Measurements from ENCODE around the gene POC5.
A peak's percentile ranks its signal among the peaks of the same experiment; 100 is the strongest.

Gene POC5

GRCh38 chr5:75720882-75721281, 3.6 kb upstream of the POC5 start:
- peak; percentile 75 to 76 for DNase-seq (ENCODE audit: low read depth in 1 of 2, low spot score in 1 of 2)
- 0 out of 2 replicates have a peak, but pooled peaks have one; percentile 44 for TF ChIP-seq POLR2AphosphoS5 (IDR thresholded peaks at IDR 0.05; ENCODE audit: low read depth)
- TF ChIP-seq SPI1 (IDR thresholded peaks at IDR 0.05; ENCODE audit: borderline replicate concordance, low read depth) = no peak
- no peak for TF ChIP-seq REST (IDR thresholded peaks at IDR 0.05; ENCODE audit: insufficient replicate concordance, low read depth)
- no peak for TF ChIP-seq CTCF (IDR thresholded peaks at IDR 0.05; ENCODE audit: insufficient read depth, low read length)
- TF ChIP-seq GABPA (IDR thresholded peaks at IDR 0.05; ENCODE audit: low read depth) = 0 out of 2 replicates have a peak, but pooled peaks have one; percentile 33
- Histone ChIP-seq H3K4me3 (replicated peaks; ENCODE audit: insufficient read depth, low read length) (no peak overlapping the region), H3K27me3 (ENCODE audit: insufficient read depth, poor library complexity, severe bottlenecking) (no peaks in the 10 kb centered on the region), H3K27ac (replicated peaks) (peak overlapping the region; percentile 86)

- TF ChIP-seq CTCF (IDR thresholded peaks at IDR 0.05; ENCODE audit: insufficient read depth, low read length) = no peak
- no peak for TF ChIP-seq REST (IDR thresholded peaks at IDR 0.05; ENCODE audit: insufficient replicate concordance, low read depth)
- TF ChIP-seq SPI1 (IDR thresholded peaks at IDR 0.05; ENCODE audit: borderline replicate concordance, low read depth) = no peak
- Histone ChIP-seq H3K4me3 (replicated peaks; ENCODE audit: insufficient read depth, low read length) (peak overlapping the region; percentile 76), H3K27ac (replicated peaks) (peak overlapping the region; percentile 97), H3K27me3 (ENCODE audit: insufficient read depth, poor library complexity, severe bottlenecking) (no peaks in the 10 kb centered on the region)
- DNase-seq (ENCODE audit: low read depth in 1 of 2, low spot score in 1 of 2) = no peak
Observed at GRCh38 chr5:75716715-75717081, 539 bp downstream of the POC5 start.

- Histone ChIP-seq H3K27me3 (ENCODE audit: insufficient read depth, poor library complexity, severe bottlenecking) (no peaks in the 10 kb centered on the region), H3K4me3 (replicated peaks; ENCODE audit: insufficient read depth, low read length) (no peak overlapping the region), H3K27ac (replicated peaks) (no peak overlapping the region)
- no peak for DNase-seq (ENCODE audit: low read depth in 1 of 2, low spot score in 1 of 2)
- no peak for TF ChIP-seq POLR2AphosphoS5 (IDR thresholded peaks at IDR 0.05; ENCODE audit: low read depth)
- no peak for TF ChIP-seq REST (IDR thresholded peaks at IDR 0.05; ENCODE audit: insufficient replicate concordance, low read depth)
- TF ChIP-seq SPI1 (IDR thresholded peaks at IDR 0.05; ENCODE audit: borderline replicate concordance, low read depth) = no peak
- no peak for TF ChIP-seq CTCF (IDR thresholded peaks at IDR 0.05; ENCODE audit: insufficient read depth, low read length)
- TF ChIP-seq GABPA (IDR thresholded peaks at IDR 0.05; ENCODE audit: low read depth) = no peak
Observed at GRCh38 chr5:75712091-75712490, 5.1 kb downstream of the POC5 start.
